Activated T-cell treated with anti-CD3 and anti-CD28 coated beads, Interleukin-2, amount 50 U/mL, for 48 hours (primary cell): ENCODE data around the gene ANTXR1.

Experiments used
- DNase-seq, 2 experiments: peaks; one replicate each; pipeline ENCODE4 v3.0.0-alpha.2; 2020

ANTXR1 gene

DNA sequence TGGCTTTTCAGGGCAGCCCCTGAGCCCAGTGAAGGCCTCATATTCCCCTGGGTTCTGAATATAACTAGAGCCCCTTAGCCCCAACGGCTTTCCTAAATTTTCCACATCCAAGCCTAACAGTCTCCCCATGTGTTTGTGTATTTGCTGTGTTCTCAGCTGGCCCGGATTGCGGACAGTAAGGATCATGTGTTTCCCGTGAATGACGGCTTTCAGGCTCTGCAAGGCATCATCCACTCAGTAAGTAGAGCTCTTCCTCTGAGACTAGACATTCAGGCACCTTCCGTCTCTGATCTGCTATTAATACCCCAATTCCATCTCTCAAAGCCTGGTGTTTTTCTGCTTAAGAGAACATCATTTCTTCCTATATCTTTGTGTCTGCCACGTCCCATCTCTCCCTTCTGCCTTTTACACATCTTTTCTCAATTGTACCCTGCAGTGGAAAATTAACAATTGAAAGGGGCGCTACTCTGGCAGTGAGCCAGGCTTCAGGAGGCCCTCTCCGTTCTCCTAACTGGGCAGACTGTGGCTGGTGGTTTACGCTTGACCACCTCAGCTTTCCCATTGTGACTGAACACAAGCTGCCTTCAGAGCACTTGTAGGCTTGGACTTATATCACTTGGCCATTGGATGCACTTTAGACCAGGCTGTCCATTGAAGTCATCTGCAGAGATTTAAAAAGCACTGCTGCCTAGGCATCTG, 64.4 kb downstream of the ANTXR1 start:
- DNase-seq = no peak

DNA sequence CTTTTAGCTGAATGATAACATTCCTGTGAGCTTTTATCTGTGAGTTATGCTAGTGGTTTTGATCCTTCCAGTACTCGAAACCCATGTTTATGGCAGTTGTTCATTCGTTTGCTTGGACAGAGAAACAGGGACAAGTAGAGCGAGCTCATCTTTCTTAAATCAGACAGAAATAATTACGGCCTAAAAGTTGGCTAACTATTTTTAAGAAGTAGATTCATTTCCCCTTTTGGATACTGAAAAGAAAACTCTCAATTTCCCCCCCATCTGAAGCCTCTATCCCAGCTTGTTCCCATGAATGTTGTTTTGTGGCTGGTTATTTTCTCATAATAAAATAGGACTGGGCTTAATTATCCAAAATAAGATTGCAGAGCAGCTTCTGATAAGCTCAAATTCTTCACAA, 67.1 kb downstream of the ANTXR1 start:
- DNase-seq = no peak

DNA sequence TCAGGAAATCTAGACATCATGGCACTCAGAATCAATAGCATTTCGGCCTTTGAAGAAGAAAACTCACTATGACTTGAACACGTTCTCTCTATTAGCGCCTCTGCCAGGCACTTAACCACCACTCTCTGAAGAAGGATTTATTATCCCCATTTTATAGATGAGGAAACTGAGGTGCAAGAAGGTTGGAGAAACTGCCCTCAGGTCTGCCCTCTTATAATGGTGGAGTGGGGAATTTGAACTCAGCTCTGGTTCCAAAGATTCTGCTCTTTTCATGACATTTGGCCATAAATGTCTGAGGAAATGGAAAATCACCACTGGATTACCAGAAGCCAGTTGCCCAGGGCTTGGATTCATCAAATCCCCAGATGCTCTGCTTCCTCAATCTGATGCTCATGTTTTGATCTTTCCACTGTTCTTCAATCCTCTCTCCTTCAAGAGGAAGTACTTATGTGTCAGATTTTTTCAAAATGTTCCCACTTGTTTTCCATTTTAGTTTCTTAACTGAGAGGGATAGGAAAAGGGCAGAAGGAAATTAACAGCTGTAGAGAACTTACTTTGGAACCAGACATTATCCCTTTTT, 68.1 kb downstream of the ANTXR1 start:
- no peak for DNase-seq

DNA sequence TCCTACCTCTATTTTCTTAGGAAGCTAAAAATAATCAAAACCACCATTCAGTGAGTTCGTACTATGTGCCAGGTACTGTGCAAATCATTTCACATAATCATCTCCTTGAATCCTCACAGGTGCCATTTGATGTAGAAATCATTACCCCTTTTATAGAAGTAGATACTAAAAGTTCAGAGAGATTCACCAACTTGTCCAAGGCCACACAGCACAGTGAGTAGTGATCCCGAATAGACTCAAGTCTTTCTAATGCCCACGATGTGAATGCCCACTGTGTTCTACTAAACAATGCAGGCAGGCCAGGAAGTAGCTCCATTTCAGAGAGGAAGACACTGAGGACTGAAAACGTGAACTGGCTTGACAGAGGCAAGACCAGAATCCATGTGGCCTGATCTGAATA, 68.8 kb downstream of the ANTXR1 start:
- DNase-seq = no peak

DNA sequence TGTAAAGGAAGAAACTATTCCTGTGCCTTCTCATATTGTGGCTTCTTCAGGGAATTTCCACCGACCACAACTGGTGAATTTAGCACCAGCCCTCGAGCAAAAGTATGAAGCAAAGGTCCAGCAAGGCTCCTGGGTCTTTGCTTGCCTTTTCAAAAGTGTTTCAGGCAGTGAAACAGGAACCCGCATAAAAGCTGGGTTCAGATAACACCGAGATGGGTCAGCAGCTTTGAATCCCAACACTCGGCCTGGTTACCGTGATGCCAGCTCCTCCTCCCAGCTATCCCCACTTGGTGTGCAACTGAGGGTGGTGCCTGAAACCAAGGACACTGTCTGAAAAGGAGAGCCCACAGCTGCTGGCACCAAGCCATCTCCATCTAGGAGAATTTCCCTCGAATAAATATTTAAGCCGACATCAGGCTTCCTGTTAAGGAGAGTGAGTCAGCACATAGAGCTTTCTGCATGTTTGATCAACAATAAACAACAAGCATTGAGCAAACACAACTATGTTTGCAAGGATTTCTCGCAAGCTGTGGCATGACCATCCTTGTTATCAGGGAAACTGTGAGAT, 69.5 kb downstream of the ANTXR1 start:
- DNase-seq = no peak

DNA sequence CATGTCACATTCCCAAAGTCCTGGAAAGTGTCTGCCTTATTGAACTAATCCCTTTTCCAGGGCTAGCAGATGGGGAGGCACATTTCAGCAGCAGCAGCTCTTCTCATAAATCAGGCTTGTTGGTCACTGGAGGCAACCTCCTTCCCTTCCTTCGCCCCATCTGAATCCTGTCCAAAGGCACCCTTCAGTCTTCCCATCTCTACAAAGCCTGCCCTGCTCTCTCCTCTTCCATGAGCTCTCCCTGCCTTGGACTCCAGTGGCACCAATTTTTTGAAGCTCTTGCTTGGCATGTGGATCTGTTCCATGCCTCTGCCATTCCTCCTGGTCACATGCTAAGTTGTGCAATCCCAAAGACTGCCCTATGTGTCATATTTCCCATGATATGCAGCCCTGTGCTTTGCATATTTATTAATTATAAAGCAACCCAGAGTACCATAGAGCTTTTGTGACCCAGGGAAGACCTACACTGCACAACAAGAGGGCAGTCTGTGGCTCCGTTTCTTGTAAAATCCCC, 70.3 kb downstream of the ANTXR1 start:
- DNase-seq = no peak

DNA sequence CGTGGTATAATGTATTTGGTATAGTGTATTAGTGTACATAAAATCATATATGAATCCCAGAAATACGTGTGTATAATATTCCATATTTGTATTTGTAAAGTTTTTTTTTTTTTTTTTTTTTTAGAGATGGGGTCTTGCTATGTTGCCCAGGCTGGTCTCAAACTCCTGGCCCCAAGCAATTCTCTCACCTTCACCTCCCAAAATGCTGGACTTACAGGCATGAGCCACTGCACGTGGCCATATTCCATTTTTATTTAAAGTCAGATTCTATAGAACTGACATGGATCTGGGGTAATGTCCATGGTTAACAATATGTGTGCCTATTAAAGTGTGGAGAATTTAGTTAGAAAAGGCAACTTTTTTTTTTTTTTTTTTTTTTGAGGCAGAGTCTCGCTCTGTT, 71.5 kb downstream of the ANTXR1 start:
- DNase-seq = no peak

DNA sequence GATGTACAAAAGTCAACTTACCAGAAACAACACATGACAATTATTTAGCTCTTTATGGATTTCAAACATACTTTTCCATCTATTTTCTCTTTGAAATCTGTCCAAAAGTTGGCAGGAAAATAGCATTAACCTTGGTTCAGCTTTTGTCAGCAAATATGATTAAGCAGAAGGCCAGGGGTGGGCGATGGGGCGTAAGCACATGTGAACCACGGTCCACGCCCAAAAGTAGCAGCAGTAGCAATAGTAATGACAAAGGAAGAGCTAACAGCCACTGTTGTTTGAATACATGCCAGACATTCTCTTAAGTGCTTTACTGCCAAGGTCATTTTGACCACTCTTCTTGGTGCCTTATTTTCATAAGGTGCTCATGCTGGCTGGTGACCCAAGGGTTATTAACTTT, 73.5 kb downstream of the ANTXR1 start:
- DNase-seq = no peak

DNA sequence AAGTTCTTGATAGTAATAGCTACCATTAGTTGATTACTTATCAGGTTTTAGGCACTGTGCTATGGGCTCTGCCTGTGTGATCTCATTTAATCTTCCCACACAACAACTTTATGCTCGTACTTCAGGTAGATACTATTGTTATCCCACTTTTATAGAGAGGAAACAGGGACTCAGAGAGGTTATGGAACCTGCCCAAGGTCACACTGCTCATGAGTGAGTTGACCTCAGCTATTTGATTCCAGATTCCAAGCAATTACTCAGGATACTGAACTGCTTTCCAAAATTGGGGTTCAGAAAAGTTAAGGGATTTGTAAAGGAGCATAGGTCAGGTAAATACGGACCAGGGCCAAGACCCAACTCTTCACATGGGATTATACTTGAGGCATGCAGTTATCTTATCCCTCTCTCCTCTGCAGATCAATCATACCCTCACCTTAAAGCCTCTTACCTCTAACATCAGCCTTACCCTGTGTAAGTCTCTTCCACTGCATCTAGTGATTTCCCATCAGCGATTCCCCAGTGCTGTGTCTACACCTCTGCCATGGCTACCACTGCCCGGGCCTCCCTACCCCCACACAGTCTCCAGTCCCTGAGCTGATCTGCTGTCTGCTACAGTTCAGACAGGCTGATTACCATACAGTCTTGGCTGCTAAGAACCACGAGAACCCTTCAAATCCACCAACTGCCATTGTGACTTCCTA, 74.4 kb downstream of the ANTXR1 start:
- DNase-seq = no peak

DNA sequence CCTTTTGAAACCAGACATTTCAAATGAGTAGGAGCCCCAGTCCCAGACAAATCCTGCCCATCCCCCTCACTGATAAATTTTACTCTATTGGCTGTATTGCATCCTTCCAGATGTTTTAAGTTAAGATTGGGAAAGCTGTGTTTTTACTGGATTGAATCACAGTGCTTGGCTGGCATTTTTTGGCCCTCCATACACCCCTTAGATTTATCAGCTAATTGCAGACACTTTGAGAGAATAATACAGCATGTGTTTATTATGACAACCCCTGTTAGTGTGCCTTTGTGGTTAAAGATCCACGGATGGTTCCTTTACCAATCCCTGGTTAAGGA, 74.9 kb downstream of the ANTXR1 start:
- DNase-seq = no peak

DNA sequence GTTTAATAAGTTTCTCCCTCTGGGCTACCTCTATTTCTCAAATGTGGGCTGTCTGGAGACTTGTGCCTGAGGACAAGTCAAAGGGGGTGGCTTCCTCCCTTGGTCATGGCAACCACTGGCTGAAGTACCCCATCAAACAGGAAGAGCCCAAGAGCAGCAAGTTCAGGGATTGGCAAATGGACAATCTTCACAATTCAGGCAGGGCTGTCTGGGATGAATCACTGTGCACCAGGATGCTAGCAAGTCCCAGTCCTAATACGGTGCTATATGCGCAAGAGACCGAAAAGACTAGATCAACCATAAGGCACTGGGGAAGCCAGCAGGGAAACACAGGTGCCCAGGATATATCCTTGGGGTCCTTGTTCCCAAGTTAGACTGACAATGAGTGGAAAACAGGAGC, 75.5 kb downstream of the ANTXR1 start:
- no peak for DNase-seq

DNA sequence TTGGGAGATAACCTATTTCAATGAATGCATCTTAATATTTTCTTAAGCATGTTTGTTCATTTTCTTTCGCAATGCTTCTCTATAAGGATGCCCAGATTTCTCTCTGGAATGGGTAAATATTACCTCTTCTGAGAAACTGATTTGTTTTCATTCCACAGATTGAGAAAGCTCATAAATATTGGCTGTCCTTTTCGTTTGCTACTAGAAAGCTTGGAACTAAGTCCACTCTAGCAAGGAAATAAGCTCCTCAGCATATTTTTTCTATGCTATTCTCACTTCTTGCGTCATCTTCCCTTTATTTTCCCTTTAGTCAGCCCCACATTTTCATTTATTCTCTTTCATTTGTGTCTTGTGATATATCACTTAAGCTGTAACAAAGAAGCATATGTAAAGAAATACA, 76.3 kb downstream of the ANTXR1 start:
- no peak for DNase-seq

DNA sequence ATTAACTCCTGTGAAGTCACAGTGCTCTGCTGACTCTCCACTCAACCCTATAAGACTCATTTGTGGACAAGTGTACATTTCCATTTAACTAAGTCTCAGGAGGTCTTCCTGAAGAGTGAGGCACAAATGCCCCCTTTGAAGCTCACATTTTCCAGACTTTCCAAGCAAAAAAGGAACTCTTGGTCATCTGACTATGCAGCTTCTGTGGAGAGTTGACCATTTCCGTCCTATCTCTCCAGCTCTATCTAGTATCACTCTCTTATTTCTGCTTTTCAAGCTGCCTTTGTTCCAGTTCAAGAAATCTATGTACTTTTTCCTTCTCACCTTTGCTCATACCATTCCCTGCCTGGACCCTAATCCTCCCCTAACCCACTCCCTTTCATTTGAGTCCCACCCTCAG, 77.0 kb downstream of the ANTXR1 start:
- DNase-seq = no peak

DNA sequence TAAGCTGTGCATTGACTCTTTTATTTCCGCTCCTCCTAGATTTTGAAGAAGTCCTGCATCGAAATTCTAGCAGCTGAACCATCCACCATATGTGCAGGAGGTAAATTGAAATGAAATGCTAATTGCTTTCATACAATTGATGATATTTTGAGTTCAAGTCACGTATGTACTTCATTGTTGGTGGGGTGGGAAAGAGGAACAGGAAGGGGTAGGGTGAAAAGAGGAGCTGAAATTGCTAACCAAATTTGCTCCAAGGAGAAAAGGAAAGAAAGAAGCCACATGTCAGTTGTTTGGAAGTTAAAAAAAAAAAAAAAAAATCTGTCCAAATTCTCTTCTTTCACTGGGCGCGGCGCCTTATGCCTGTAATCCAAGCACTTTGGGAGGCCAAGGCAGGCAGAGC, 77.8 kb downstream of the ANTXR1 start:
- no peak for DNase-seq

DNA sequence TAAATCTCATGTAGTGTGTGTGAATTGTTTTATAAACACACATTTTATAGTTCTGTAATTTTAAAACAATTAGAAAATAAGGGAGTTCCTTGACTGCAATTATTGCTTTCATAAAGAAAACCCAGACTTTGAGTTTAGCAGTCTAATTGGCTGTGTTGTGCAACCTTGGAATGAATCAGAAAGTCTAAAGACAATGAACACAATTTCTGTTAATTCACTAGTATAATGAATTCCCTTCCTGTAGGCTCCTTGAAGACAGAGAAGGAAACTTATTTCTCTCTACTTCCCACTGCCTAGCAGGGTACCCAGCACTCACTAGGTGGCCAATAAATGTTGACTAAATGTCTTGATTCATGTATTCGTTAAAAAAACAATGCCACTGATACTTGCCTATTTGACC, 79.9 kb downstream of the ANTXR1 start:
- no peak for DNase-seq

DNA sequence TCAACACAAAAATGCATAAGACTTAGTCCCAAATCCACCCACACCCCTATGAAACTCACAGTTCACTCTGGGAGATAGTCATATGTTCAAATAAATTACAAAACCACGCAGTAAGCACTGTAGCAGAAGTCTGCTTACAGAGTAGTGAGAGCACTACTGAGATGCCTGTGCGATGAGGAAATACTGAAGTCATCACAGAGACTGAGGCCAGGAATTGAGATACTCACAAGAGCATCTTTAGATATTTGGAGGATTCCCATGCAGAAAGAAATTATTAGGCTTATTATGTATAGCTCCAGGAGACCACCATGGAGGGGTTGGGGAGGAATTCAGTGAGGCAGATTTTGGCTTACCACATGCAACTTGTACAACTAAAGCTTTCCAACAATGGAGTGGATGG, 82.3 kb downstream of the ANTXR1 start:
- no peak for DNase-seq

DNA sequence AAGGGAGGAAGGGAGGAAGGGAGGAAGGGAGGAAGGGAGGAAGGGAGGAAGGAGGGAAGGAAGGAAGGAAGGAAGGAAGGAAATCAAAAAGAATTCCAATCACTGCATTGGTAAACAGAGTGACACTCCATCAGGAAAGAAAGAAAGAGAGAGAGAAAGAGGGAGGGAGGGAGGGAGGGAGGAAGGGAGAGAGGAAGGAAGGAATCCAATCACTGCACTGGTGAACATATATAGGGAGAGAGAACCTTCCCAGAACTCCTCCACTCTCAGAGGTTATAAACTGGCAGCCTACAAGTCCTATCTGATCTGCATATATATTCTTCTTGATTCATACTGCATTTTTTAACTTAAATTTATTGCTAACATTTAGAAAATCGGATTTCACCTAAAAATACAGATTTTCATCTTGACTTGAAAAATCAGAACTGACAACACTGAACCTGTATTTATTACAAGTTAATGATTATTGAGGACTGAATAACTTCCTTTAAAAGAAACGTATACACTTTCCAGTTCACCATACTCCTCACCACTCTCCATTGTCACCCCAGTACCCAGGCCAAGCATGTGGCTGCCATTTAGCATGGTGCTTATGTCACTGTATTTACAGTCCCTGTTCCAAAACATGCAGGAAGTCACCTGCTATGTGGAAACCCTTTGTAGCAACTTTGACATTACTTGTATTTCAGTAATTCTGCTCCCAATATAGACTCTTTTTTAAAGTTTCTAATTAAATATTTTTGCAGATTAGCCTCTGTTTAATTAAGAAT, 83.5 kb downstream of the ANTXR1 start:
- DNase-seq = no peak

DNA sequence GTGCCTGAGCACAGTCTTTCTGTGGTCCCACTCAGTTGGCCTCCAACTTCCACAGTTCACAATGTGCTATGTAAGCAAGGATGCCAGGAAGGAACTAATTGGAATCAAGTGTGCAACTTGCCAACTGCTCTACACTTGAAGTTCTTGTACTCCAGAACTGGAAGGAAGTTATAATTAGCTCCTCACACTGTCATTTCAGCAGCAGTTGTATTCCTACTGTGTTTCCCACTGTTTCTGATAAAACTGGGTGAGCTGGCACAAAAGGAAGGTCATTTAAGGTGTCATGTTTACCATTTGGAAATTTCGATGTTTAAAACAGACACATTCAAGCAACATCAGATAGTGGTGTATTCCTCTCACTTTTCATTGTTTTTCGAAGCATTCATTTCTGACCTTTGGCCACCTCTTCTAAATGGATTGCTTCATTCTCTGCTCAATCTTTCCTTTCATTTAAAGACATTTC, 84.2 kb downstream of the ANTXR1 start:
- DNase-seq = no peak

DNA sequence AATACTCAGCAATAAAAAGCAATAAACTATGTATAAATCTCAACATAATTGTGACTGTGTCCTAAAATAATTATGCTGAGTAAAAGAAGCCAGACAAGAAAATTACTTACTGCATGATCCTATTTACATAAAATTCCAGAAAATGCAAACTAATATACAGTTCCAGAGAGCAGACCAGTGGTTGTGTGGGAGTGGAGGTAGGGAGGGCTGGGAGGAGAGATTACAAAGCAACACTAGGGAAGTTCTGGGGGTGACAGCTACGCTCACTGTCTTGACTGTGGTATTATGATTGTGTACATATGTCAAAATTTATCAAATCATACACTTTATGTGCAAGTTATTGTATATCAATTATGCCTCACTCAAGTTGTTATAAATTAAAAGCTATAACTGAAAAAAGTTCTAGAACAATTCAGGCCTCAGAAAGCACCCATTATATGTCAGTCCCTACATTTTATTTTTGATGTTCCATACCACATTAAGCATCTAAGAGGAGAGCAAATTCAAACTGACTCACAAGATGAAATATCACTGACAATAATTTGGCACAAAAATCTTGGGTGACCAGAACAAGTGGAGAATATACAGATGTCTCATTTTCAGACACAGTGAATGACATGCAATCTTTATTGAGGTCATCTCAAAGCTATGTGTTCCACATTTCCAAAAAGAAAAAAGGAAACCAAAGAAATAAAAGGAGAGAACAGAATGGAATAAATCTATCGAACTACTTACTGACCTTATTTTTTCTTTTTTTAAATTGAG, 85.1 kb downstream of the ANTXR1 start:
- DNase-seq = no peak

DNA sequence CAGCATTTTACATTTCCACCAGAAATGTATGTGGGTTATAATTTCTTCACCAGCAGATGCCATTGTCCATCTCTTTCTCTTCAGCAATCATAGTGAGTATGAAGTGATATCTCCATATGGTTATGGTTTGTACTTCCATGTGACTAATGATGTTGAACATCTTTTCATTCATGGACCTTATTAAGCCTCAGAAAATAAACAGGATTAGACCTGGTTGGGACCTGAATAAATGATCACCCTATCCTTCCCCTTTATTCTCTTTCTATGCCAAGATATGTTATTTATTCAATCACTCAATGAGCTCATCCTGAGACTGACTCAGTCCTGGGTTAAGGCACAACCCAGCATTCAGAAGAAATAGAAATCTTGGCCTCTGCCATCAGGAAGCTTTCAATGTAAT, 86.6 kb downstream of the ANTXR1 start:
- no peak for DNase-seq

DNA sequence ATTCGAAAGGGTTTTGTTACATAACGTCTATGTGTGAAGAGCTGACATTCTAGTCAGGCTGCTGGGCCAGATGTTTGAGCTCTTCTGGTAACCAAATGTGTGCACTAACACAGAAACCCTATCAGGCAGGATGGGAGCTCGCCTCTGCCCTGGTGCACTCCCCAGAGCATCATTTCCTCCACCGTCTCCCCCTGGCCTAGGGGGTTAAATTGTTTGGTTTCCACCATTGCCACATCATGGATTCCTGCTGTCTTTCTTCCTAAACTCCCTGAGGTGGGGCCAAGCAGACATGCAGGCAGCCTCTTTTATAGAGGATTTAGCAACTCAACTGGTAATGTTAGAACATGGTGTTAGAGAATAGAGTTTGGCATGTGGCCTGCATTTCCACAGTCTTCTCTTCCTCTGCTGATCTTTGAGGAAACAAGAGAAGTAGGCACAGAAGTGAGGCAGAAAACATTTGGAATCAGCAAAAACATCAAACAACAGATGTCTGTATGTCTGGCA, 87.3 kb downstream of the ANTXR1 start:
- DNase-seq = no peak

DNA sequence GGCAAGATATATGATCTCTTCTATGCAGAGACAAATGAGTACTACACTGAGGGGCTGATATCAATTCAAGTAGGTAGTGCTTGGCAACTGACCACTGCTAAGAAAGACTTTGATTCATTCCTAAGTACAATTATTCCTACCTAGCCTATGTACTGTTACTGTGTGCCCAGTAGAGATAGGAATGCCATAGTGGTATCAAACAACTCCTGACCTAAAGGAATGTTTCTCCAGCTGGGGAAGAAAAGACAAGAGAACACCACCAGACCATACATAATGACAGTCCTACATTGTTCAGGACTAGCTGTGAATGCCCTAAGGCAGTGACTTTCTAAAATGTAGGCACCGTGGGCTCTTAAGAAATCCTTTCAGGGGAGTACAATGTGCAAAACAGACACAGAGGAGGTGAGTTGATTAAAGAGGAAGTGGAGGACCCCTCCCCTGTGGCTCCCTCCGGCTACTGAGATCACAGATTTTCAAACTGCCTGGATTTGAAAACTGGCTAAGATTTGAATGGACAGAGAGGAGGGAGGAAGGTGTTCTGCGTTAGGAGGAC, 89.1 kb downstream of the ANTXR1 start:
- no peak for DNase-seq
